LoVo (cell line): ENCODE measurements around the gene NRXN3.
A peak's percentile ranks its signal among the peaks of the same experiment; 100 is the strongest.

ENCODE experiments used
- DNase-seq: peaks from one replicate; pipeline ENCODE4 v3.0.0-alpha.2; 2016; ENCODE audit warnings: low spot score

Gene NRXN3

DNA sequence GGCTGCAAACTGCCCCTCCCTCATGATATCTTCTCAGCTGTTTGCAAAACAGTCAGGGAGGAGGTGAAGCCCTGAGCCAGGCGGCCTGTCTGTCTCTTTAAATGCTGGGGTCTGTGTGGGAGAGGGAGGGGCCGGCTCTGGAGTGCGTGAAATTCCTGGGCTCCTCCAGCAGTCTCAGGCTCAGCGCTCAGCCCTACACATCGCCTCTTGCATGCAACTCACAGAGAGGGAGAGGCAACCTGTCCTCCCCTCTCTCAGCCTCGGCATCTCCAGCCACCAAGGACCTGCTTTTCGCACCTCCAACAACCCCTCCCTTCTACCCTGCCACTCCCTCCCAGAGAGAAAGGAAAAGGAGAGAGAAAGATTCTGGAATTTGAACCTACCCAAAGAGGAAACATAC lies at the start of gene NRXN3:
Gene NRXN3 (plus strand): TSS at position 171 of the 400 bp plus-strand sequence. CDS start 72,721 bp downstream, outside the sequence.
- no peak for DNase-seq

DNA sequence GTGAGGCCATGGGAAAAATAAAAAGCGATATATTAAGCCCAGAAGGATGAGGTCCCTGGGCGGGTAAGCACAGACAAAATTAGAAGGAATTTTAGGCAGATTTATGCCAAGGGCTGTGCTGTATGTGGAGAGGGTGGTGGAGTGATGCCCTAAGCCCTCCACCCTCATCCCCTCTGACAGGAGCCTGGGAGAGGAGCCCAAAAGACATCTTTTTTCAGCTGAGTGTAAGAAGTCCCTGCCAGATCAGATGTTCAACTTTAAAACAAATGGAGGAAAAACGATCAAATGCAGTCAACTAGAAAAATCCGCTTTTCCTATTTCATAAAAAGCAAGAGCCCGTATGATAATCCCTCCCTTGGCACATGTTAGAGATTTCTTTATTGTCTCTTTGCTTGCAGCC lies 47.7 kb upstream of the NRXN3 start:
- DNase-seq = no peak

- DNase-seq = no peak
Measured at GRCh38 chr14:78123650-78124253, 46.4 kb upstream of the NRXN3 start.

- no peak for DNase-seq
Measured at GRCh38 chr14:78127961-78128360, 42.2 kb upstream of the NRXN3 start.

DNA sequence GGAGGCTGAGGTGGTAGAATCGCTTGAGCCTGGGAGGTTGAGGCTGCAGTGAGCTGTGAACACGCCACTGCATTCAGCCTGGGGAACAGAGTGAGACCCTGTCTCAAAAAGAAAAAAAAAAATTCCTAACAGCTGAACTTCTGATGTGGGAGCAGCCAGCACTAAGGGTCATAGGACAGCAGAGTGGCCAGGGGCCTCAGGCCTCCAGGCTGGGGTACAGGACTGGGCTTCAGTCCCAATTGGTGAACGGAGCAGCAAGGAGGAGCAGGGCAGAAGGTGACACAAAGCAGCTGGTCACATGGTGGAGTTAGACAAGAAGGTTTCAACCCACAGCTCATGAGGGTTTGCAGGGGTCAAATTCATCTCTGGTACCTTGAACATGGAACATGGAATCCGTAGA lies 40.8 kb upstream of the NRXN3 start:
- no peak for DNase-seq

GRCh38 chr14:78130356-78130755 lies 39.8 kb upstream of the NRXN3 start:
- no peak for DNase-seq

DNA sequence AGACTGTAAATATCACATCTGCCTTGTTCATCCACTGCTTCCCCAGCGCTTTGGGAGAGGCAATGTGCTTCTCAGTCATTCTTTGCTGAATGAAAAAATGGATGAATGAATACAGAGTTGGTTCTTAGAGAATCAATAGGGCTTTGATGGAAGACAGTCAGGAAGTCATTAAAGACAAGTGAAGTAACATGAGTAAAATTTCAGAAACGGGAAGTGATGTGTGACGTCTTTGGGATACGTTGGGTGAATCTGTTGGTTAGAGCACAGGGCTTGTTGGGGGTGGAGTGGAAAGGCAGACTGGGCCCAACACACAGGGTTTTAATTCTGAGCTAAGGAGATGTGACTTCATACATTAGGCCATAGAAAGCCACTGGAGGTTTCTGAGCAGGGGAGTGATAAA lies 39.0 kb upstream of the NRXN3 start:
- DNase-seq = no peak

DNA sequence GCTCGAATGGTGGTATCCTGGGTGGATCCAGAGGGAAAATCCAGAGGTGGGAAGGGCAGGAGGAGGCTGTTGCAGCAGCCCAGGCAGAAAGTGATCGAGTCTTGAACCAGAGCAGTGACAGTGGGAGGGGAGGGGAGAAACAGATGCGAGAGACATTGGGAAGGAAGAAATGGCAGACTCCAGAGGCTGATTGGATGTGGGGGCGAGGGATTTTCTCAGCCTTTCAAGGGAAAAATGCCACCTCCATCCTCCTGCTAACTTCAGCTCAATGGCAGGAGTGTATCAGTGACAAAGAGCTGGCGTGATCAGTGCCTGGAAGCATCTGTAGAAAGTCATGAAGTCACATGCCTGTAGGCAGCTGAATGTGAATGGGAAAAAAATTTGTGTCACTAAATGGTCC lies 38.6 kb upstream of the NRXN3 start:
- no peak for DNase-seq

DNA sequence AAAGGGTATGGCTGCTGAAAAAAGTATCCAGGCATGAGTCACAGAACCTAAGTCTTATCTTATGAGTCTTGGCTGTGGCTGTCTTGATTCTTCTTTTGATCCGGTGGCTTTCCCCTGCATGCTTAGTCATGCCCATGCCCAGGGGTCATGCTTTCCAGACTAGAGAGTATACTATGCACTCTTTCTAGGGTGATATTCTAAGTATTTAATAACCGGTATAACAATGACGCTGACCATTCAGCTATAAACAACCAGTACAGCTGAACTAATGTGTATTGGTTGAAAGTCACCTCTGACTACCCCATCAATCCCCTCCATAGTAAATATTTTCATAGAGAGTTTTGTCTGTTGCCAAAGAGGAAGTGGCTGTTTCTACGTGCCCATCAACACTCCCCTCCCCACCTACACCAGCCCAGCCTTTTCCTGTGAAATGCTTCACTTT lies 34.7 kb upstream of the NRXN3 start:
- DNase-seq = peak; percentile 6

DNA sequence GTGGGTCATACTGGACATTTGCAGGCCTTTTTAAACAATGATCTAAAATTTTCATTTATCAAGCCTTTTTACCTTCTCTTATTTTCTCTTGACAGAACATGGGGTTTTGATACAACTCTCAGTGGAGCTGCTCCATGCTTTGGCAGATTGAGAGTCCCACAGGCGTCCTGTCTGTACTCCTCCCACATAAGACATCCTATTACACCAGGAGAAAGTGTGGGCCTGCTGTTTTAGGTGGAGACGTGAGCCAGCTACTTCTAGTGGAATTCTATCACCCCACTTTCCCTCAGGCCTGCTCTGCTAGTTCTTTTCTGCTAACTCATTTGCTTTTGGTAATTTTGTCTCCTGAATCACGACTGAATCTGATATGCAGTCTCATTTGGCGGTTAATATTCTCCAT lies 33.5 kb upstream of the NRXN3 start:
- DNase-seq = no peak

DNA sequence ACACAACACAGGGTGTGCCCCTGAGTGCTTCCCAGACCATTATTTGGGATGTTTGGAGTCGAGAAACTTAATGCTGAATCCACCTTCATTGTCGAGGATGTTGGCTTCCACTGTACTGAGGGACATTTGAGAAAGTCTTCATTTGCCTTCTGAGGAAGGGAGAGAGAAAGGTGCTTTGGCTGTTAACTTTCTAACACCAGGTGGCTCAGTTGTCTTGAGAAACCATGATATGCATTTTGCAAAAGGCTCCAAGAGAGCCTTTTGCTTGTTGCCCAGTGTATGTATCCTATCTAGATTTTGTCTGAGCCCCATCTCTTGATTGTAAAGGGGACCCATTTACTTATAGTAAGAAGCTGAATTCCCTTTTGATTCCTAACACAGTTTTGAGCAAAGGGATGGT lies 28.6 kb upstream of the NRXN3 start:
- no peak for DNase-seq

DNA sequence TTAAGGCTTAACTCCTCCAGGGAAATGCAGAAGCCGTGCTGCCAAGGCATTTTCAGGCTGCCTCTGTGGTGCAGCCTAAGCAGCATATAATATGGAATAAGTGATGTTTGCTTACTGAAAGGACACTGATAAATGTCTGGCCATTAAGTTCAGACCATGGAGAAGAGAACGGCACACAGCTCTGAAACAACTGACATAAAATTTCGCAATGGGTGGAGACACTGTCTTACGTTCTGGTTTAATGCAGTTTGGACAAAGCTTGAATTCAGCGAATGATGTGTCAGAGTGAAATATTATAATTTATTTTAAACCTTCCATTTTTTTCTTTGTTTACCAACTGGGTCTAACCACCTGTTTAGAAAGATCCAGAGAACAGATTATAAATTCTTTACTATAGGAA lies 27.2 kb upstream of the NRXN3 start:
- no peak for DNase-seq

DNA sequence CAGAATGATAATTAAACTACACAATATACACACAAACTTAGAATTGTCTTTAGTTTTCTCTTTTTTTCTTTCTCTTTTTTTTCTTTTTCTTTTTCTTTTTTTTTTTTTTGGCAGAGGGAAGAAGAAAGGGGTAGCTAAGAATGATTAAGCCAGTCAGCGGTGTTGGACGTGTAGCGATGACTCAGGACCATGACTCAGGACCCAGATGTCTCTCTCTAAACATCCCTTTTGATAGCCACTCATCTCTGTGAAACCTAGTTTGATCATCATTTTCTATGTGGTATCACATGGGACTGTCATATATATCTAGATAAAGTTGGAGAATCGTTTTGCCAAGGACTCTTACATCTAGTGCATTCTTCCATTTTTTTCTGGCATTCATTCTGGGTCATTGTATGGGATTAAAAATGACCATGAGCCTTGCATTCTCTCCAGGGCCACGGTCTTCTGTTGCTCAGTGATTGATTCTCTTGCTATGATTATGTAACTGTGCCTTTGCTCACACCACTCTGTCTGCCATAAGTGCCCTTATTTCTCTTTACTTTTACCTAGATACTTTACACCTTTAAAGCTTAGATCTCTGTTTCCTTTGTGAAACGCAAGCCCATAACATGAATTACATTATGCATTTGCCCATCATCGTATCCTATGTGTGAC lies 26.6 kb upstream of the NRXN3 start:
- DNase-seq = no peak

- DNase-seq = no peak
Measured at GRCh38 chr14:78152201-78153063, 17.7 kb upstream of the NRXN3 start.

DNA sequence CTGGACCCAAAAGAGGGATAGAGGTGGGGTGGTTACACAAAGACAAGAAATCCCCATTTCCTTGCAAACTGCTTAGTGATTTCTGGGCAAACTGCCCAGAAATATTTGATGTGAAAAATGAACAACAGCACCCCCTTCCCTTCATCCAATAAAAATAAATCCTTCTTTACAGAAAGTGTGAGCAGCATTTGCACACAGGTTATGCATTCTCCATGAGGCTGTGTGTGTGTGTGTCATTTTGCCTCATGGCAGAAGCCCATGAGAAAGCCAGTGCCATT lies 17.2 kb upstream of the NRXN3 start:
- no peak for DNase-seq

- no peak for DNase-seq
Measured at GRCh38 chr14:78154827-78155226, 15.3 kb upstream of the NRXN3 start.

- no peak for DNase-seq
Measured at GRCh38 chr14:78156196-78156595, 14.0 kb upstream of the NRXN3 start.

DNA sequence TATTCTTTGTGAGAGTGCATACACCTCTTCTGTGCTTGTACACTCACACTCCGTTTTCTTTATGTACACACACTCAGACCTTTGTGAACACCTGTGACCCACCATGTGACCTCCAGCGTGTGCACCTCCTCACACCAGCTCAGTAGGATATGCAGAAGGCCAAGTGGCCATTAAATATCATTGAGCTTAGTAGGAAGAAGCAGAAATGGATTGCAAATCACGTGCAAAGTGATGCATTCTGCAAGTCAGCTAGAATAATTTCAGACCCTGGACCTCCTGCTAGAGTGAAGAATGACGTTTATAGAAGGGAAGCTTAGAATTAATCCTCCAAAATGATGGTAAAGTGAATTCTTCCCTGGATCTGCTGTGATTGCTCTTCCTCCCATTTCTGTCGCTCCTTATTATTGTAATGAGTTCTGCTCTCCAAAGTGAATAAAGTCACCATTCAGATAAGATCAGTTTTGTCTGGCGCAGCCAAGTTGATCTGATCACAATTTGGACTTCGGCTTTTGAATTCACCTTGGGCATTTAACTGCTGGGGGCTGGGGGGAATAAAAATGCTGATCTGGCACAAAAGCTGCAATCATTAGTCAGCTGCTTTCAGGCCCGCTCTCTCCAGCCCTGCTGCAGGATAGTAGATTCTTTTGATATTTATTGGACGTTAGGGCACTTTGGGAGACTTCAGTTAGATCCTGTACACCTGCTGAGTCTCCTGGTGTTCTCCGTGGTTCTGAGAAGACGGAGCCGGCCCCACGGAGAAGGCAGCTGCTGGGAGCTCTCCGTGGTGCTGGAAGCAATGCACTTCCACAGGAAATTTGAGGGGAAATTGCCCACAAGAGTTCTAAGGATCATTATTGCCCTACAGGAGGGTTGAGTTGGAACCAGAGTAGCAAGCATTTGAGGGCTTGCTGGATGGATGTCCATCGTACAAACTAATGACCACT lies 12.4 kb upstream of the NRXN3 start:
- peak; percentile 34 for DNase-seq

- no peak for DNase-seq
Measured at GRCh38 chr14:78162202-78162601, 8.0 kb upstream of the NRXN3 start.

- no peak for DNase-seq
Measured at GRCh38 chr14:78164226-78164853, 5.8 kb upstream of the NRXN3 start.

DNA sequence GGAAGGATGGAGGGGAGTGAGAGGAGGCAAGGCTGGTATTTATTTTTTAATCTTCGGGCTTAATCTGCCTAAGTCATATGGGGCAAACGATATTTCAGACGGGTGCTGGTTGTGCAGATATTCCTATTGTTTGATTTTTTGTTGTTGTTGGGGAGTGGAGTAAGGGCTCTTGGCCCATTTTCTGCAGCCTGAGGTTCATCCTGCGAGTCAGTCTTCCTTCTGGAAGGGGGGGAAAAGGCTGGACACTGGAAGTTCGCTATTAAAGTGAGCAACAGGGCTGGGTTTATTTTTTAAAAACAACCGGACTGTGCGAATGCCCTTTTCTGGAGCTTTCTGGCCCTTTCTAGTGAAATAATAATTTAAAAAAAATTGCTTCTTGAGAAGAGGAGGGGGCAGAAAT lies 2.3 kb downstream of the NRXN3 start:
- no peak for DNase-seq
